Spleen (tissue), 11 donors: ENCODE results near the gene MRPL49. TPM values are rescaled to one million over a fixed set of nuclear protein-coding genes. Genes with fewer than 3 reads are reported as not detected.

Experiments used
- microRNA-seq, 3 donors: library from miRNA; unstranded; fragments of <30 nt; microRNA quantifications; one replicate each; pipeline versions ENCODE4 to v1.1.0, GENCODE V29; 2019 to 2020
- polyA plus RNA-seq, 3 donors: library from polyadenylated mRNA; stranded (reverse); fragments of 200-250 nt; gene quantifications; one replicate each; pipeline ENCODE4 v1.2.1, GENCODE V29; 2013
- small RNA-seq, 4 donors: library from RNA; depleted of rRNA; stranded (forward); fragments of <200 nt; gene quantifications; one replicate each; pipeline ENCODE3, GENCODE V24; 2016
- total RNA-seq, 7 donors: library from RNA; depleted of rRNA in 3 of 7; stranded (reverse); fragments of >200 nt in 3 of 7; fragmentation: NEBNext Ultra II Directional in 4 of 7; extraction: Animal tissue kit (Norgen Biotek cat#: 25700) in 4 of 7; gene quantifications; one replicate each; pipeline versions ENCODE4 v1.1.0 to v1.2.1, GENCODE V29; 2016 to 2021
- donor health status: healthy with polysubstance abuse.
- donor health status: DM: no; HTN: no; CAD: no; lungs with moderate emphysema.
- donor health status: DM: no; HTN: no; CAD: no.
- donor health status: Bipolar disorder and iron deficiency.
- donor health status: healthy.
- donor health status: DM: no; HTN: no; CAD: no.
- donor health status: DM: yes; HTN: yes; CAD: no.

MRPL49 gene
- total and polyA plus RNA-seq, 10 donors: 20.0 to 51.2 (median 40.1) TPM

Small RNA genes within 50 kb of the gene (microRNA-seq; reads per million reads assigned to microRNA genes)
- 0 to 1.1 (median 0.36) reads per million in 3 donors for gene MIR6751

Small RNA genes within 50 kb of the gene (small RNA-seq; reads per million reads assigned to genes)
- gene HIGD1AP10: 0 reads per million in 4 donors
- gene PDCL2P2: 0 reads per million in 4 donors
- 0.60 to 2.1 (median 0.77) reads per million in 4 donors for gene RNU2-23P

Other genes with a start within 250 kb of the MRPL49 start
- gene EHD1, start 243.7 kb upstream of the MRPL49 start, total RNA-seq: 100 to 1,000 TPM; 117 to 337 (median 201) TPM
- gene EHD1, start 243.7 kb upstream of the MRPL49 start, polyA plus RNA-seq: 10 to 100 TPM; 51.9 to 93.9 (median 53.7) TPM
- gene ATG2A, start 205.1 kb upstream of the MRPL49 start, total RNA-seq: 10 to 100 TPM; 32.7 to 57.3 (median 40.3) TPM
- 10 to 100 TPM; 14.3 to 30.3 (median 28.8) TPM for gene ATG2A, start 205.1 kb upstream of the MRPL49 start, polyA plus RNA-seq
- gene PPP2R5B, start 197.6 kb upstream of the MRPL49 start, total RNA-seq: 10 to 100 TPM; 21.9 to 45.1 (median 30.4) TPM
- gene PPP2R5B, start 197.6 kb upstream of the MRPL49 start, polyA plus RNA-seq: 10 to 100 TPM; 10.8 to 25.4 (median 15.2) TPM
- not detected for gene GPHA2, start 186.4 kb upstream of the MRPL49 start, total RNA-seq
- 1 to 10 TPM in 2 of 3 donors, under 1 TPM in 1; 0.89 to 4.4 (median 1.2) TPM for gene GPHA2, start 186.4 kb upstream of the MRPL49 start, polyA plus RNA-seq
- under 1 TPM in 4 of 7 donors, not detected in 3; 0.40 to 0.98 (median 0.86) TPM for gene MAJIN, start 150.2 kb upstream of the MRPL49 start, total RNA-seq
- gene MAJIN, start 150.2 kb upstream of the MRPL49 start, polyA plus RNA-seq: 1 to 10 TPM in 2 of 3 donors, under 1 TPM in 1; 0.59 to 2.6 (median 1.5) TPM
- gene BATF2, start 125.3 kb upstream of the MRPL49 start, total RNA-seq: 10 to 100 TPM in 6 of 7 donors, 1 to 10 TPM in 1; 8.5 to 23.1 (median 18.6) TPM
- 10 to 100 TPM in 1 of 3 donors, 1 to 10 TPM in 2; 4.3 to 17.1 (median 5.2) TPM for gene BATF2, start 125.3 kb upstream of the MRPL49 start, polyA plus RNA-seq
- gene ARL2, start 108.2 kb upstream of the MRPL49 start, total RNA-seq: 10 to 100 TPM; 44.5 to 76.5 (median 54.8) TPM
- gene ARL2, start 108.2 kb upstream of the MRPL49 start, polyA plus RNA-seq: 100 to 1,000 TPM in 1 of 3 donors, 10 to 100 TPM in 2; 53.0 to 110 (median 69.9) TPM
- gene SNX15, start 94.9 kb upstream of the MRPL49 start, total RNA-seq: 10 to 100 TPM; 14.6 to 21.6 (median 17.3) TPM
- 10 to 100 TPM; 10.8 to 17.1 (median 11.6) TPM for gene SNX15, start 94.9 kb upstream of the MRPL49 start, polyA plus RNA-seq
- gene SAC3D1, start 81.1 kb upstream of the MRPL49 start, total RNA-seq: 1 to 10 TPM; 5.7 to 9.9 (median 6.6) TPM
- 10 to 100 TPM in 1 of 3 donors, 1 to 10 TPM in 2; 5.2 to 11.9 (median 8.9) TPM for gene SAC3D1, start 81.1 kb upstream of the MRPL49 start, polyA plus RNA-seq
- gene NAALADL1, start 63.8 kb upstream of the MRPL49 start, total RNA-seq: 10 to 100 TPM; 13.0 to 45.2 (median 23.3) TPM
- 10 to 100 TPM; 19.2 to 19.5 (median 19.2) TPM for gene NAALADL1, start 63.8 kb upstream of the MRPL49 start, polyA plus RNA-seq
- gene CDCA5, start 38.3 kb upstream of the MRPL49 start, total RNA-seq: 10 to 100 TPM in 1 of 7 donors, 1 to 10 TPM in 6; 2.4 to 11.1 (median 7.0) TPM
- gene CDCA5, start 38.3 kb upstream of the MRPL49 start, polyA plus RNA-seq: 1 to 10 TPM; 1.5 to 5.9 (median 4.6) TPM
- gene ZFPL1, start 38.1 kb upstream of the MRPL49 start, total RNA-seq: 10 to 100 TPM; 23.5 to 43.7 (median 29.1) TPM
- 10 to 100 TPM; 25.8 to 52.0 (median 40.0) TPM for gene ZFPL1, start 38.1 kb upstream of the MRPL49 start, polyA plus RNA-seq
- 100 to 1,000 TPM; 103 to 570 (median 146) TPM for gene VPS51, start 26.1 kb upstream of the MRPL49 start, total RNA-seq
- gene VPS51, start 26.1 kb upstream of the MRPL49 start, polyA plus RNA-seq: 100 to 1,000 TPM; 118 to 157 (median 152) TPM
- gene TM7SF2, start 10.4 kb upstream of the MRPL49 start, total RNA-seq: 10 to 100 TPM in 6 of 7 donors, 1 to 10 TPM in 1; 8.9 to 29.7 (median 13.9) TPM
- 10 to 100 TPM; 14.1 to 16.9 (median 14.5) TPM for gene TM7SF2, start 10.4 kb upstream of the MRPL49 start, polyA plus RNA-seq
- gene ZNHIT2, start 4.6 kb upstream of the MRPL49 start, total RNA-seq: 10 to 100 TPM in 4 of 7 donors, 1 to 10 TPM in 3; 7.9 to 16.4 (median 10.2) TPM
- gene ZNHIT2, start 4.6 kb upstream of the MRPL49 start, polyA plus RNA-seq: 10 to 100 TPM; 19.1 to 21.1 (median 19.2) TPM
- gene FAU, start 187 bp upstream of the MRPL49 start, total RNA-seq: 1,000 to 10,000 TPM in 1 of 7 donors, 100 to 1,000 TPM in 6; 528 to 1,008 (median 809) TPM
- 1,000 to 10,000 TPM; 1,501 to 2,170 (median 2,090) TPM for gene FAU, start 187 bp upstream of the MRPL49 start, polyA plus RNA-seq
- 100 to 1,000 TPM in 5 of 7 donors, 10 to 100 TPM in 2; 90.9 to 152 (median 110) TPM for gene SYVN1, start 12.2 kb downstream of the MRPL49 start, total RNA-seq
- 10 to 100 TPM; 35.1 to 62.8 (median 53.6) TPM for gene SYVN1, start 12.2 kb downstream of the MRPL49 start, polyA plus RNA-seq
- not detected for gene SPDYC, start 47.9 kb downstream of the MRPL49 start, total RNA-seq
- gene SPDYC, start 47.9 kb downstream of the MRPL49 start, polyA plus RNA-seq: under 1 TPM in 1 of 3 donors, not detected in 2; 0.11 TPM
- gene CAPN1, start 59.6 kb downstream of the MRPL49 start, total RNA-seq: 100 to 1,000 TPM; 135 to 203 (median 161) TPM
- 100 to 1,000 TPM in 1 of 3 donors, 10 to 100 TPM in 2; 61.6 to 111 (median 73.3) TPM for gene CAPN1, start 59.6 kb downstream of the MRPL49 start, polyA plus RNA-seq
- gene POLA2, start 139.6 kb downstream of the MRPL49 start, total RNA-seq: 10 to 100 TPM; 10.6 to 25.9 (median 19.1) TPM
- 10 to 100 TPM in 2 of 3 donors, 1 to 10 TPM in 1; 9.0 to 12.2 (median 10.7) TPM for gene POLA2, start 139.6 kb downstream of the MRPL49 start, polyA plus RNA-seq
- gene CDC42EP2, start 192.5 kb downstream of the MRPL49 start, total RNA-seq: 10 to 100 TPM; 14.5 to 48.0 (median 26.4) TPM
- gene CDC42EP2, start 192.5 kb downstream of the MRPL49 start, polyA plus RNA-seq: 10 to 100 TPM in 1 of 3 donors, 1 to 10 TPM in 2; 4.2 to 13.4 (median 7.1) TPM
- 10 to 100 TPM; 35.7 to 67.0 (median 51.5) TPM for gene DPF2, start 211.5 kb downstream of the MRPL49 start, total RNA-seq
- gene DPF2, start 211.5 kb downstream of the MRPL49 start, polyA plus RNA-seq: 10 to 100 TPM; 20.5 to 27.2 (median 24.3) TPM
- 1 to 10 TPM in 2 of 7 donors, under 1 TPM in 5; 0.56 to 2.7 (median 0.79) TPM for gene TIGD3, start 232.4 kb downstream of the MRPL49 start, total RNA-seq
- 1 to 10 TPM; 1.1 to 2.1 (median 1.4) TPM for gene TIGD3, start 232.4 kb downstream of the MRPL49 start, polyA plus RNA-seq